Fibroblast of skin of back (primary cell): Measurements from ENCODE around the gene PPFIBP1.

Source experiments
- DNase-seq: peaks from one replicate; pipeline ENCODE4 v3.0.0-alpha.2; 2013

PPFIBP1 gene

GRCh38 chr12:27513155-27513824 lies 10.7 kb upstream of the PPFIBP1 start:
- no peak for DNase-seq

GRCh38 chr12:27515671-27516070 lies 8.3 kb upstream of the PPFIBP1 start:
- DNase-seq = no peak

DNA sequence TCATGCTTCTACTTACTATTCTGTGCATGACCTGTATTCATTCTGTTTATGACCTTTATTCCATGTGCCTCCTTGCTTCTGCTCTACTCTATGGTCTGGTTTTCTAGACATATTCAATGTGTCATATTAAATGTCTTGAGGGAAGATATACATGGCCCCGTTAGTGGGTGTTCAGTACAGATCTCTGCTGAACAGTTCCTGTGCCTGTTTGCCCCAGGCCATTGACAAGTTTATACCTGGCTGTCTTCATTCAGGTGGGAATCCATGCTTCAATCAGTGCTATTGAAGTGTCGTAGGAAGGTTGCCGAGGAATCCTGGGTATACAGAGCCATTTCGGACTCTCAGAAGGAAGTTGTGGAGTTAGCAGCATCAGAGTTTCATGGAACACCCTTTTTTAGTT lies 7.4 kb upstream of the PPFIBP1 start:
- no peak for DNase-seq

DNA sequence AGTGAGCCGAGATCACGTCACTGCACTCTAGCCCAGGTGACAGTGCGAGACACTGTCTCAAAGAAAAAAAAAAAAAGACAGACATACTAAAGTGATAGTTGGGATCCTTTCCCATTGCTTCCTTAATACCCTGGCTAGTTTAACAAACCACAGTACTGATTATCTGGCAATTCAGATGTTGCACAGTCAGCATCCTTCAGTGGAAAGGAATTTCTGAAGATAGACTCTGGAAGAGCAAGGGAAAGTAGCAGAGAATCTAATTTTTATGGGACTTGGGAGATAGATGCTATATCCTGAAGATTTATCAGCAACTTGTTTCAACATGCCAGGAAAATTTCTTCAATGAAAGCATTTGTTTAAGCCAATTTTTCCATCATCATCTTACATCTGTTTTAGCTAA lies 6.5 kb upstream of the PPFIBP1 start:
- DNase-seq = no peak

- DNase-seq = no peak
Measured at GRCh38 chr12:27517961-27518665, 5.9 kb upstream of the PPFIBP1 start.

- DNase-seq = peak; percentile 80
Measured at GRCh38 chr12:27521066-27521465, 2.9 kb upstream of the PPFIBP1 start.

GRCh38 chr12:27521981-27522380 lies 2.0 kb upstream of the PPFIBP1 start:
- DNase-seq = no peak

DNA sequence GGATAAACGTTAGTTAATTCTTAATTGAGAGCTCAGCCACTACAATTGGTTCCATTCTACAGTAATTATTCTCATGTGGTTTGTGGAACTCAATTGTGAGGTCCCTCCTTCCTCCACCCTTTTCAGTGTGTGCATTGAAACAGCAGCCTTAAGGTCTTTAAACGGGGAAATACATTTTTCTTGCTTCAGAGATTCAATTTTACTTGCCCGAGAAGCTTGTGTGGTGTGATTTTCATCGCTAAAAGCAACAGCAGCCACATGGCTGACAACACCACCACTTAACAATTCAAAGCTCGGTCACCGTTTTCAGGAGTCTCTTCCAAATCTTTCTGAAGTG lies 733 bp upstream of the PPFIBP1 start:
- no peak for DNase-seq

- no peak for DNase-seq
Measured at GRCh38 chr12:27524494-27524835, 459 bp downstream of the PPFIBP1 start.

DNA sequence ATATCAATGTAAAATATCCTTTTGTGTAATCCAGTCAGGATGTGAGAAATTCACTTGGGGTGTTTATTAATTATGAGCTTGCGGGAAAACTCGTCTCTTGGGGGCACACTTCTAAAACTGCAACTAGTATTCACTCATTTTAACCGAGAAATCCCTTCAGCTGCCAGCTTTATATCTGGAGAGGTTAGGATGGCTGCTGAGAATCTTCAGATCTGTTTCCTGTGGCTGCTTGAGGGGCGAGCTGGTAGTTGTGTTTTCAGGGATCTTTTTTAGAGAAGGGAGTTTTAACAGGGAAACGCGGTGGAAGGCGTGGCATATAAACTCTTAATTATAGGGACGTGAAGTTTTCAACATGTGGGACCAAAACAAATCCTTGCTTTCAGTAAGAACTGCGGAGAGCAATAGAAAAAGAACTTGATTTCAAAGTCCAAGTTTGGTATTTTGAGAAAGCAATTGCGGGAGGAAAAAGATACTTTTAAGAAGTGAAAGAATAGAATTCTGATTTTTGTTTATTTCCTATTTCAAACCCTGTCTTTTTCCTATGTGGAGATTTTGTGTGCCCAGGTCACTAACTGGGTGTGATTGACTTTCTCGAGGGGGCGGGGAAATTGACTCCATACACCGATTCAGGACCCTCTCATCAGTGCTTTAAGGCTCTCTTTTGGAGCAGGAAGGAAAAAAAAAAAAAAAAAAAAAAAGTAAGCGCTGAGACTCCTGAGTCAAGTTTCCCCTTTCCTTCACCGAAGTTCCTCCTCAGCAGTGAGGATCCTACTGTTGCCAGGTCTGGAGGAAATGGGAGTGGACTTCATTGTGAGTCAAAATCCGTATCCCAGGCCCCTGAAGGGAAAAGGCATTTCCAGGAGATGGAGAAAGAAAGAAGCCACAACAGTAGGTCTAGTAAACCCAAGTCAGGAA lies 1.1 kb downstream of the PPFIBP1 start:
- DNase-seq = peak; percentile 79

DNA sequence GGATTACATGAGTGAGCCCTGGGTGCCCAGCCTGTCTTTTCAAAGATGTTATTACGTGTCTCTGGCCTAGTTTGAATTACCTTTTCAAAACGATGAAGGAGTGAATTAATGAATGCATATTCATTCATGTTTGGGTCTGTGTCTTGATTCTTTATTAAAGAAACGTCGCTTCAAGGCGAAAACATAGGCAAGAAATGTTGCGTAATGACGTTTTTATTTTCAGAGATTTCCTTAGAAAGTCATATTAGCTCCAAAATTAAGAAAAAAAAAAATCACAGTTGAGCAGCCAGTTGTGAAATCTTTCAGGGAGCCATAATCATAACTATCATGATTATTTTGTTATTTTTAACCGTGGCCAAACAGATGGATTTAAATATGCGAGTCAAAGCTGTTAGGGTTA lies 3.5 kb downstream of the PPFIBP1 start:
- no peak for DNase-seq

DNA sequence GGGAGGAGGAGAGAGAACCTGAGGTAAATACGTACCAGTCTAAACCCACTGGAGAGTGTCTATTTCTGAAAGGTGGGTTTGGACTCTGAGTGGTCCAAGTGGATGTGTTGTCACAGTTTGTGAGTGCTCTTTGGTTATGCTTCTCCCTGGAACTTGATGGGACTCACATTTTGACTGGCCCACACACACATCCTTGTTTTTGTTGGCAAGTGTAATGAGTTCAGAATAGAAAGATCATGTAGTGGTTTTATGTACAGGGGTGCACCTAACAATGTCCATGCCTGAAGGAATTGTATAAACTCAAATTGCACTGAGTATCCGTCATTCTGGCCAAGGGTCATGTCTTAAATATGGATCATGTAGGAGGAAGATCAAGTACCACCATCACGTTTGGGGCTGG lies 4.8 kb downstream of the PPFIBP1 start:
- DNase-seq = no peak

GRCh38 chr12:27530157-27530922 lies 6.3 kb downstream of the PPFIBP1 start:
- no peak for DNase-seq

DNA sequence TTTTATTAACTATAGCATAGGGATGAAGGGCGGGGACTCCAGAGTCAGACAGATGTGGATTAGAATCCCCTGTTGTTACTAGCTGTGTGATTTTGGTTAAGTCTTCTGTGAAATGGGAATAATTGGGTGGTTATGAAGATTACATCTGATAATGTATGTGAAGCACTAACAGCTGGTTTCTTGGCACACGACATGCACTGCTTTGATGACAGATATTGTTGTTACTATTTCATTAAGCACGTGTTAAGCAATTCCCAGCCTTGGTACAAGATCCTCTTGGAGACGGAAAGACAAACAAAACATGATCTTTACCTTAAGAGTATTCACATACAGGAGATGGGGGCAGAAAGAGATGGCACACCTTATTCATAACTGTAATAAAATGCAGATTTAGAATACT lies 7.9 kb downstream of the PPFIBP1 start:
- no peak for DNase-seq

- DNase-seq = no peak
Measured at GRCh38 chr12:27534060-27534764, 10.2 kb downstream of the PPFIBP1 start.

DNA sequence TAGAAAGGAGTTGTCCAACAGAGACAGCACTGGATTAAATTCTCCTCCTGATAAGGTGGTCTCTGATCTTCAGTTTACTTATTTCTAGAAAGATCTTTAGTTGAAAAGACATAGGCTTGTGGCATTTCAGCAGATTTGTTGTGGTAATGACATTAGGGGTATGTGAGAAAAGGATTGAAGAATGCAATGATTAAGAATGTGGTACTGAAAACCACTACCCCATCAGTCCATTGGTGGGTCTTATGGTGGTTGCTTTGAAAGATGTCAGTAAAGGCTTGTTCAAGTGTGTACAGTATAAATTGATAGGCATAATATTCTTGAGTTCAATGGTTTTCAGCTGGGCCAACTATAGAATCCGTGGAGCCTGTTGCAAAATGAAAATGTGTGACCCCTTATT lies 10.8 kb downstream of the PPFIBP1 start:
- no peak for DNase-seq

- DNase-seq = no peak
Measured at GRCh38 chr12:27535318-27535717, 11.3 kb downstream of the PPFIBP1 start.

DNA sequence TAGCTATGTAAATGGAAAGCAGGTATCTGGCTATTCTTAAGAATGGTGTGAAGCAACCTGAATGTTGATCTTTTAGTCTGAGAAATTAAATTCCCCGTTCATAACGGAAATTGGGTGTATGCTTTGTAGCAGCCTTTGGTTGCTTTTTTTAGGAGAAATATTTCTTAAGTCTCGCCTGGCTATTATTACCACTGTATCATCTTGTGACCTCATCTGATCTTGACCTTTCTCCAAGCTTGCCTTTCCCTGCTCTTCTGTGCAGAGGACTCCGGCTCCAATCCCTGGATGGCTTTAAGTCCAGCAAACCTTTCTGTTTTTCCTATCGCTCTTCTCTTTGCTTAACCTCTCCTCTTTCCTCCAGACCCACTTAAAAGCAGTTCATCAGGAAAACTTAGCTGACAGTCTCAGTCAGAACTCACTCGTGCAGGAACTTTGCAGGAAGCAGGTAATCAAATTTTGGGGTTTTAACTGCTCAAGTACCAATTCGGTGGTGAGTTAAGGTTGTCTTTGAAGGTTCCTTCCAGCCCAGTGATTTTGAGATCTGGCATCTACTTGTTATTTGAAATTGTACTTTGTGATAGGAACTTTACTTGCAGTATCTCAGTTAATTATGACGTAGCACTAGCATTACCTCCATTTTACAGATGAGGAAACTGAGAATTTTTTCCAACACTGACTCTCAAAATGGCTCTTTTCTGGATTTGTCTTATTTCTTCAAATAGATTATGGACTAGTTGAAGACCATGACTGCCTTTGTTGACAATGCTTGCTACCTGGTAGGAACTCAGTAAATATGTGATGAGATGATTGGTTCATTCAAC lies 14.1 kb downstream of the PPFIBP1 start:
- DNase-seq = no peak

DNA sequence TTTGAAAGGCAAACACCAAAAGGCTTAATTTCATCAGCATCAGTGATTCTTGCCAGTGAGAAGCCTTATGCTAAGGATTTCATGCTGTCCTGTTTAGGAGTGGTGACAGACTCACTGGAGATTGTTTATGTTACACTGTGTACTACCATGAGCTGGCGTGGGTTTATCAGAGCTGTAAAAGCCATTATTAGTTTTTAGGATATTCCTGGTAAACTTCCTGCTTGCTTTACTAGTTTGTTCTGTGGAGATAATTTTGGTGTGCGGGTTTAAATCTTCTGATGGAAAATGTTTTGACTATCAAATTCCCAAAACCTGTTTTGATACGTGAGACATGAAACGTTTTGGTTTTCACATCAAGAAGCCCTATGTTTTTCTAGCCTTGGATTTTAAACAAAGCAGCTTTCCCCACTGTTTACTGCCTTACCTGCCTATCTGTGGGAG lies 15.2 kb downstream of the PPFIBP1 start:
- DNase-seq = peak; percentile 46

- DNase-seq = no peak
Measured at GRCh38 chr12:27541031-27541719, 17.2 kb downstream of the PPFIBP1 start.

- DNase-seq = peak; percentile 95
Measured at GRCh38 chr12:27542628-27543027, 18.6 kb downstream of the PPFIBP1 start.
